ENCODE data around the gene CCDC171.

- TF ChIP-seq EZH2 (IDR thresholded peaks at IDR 0.05; ENCODE audit: borderline replicate concordance, low read length) = no peak
- no peak for TF ChIP-seq CTCF (IDR thresholded peaks at IDR 0.05; ENCODE audit: low read length)
These were observed 168.0 kb downstream of the CCDC171 start for GRCh38 chr9:15720861-15721260.

Measured in OCI-LY1 (cell line).